ENCODE results near the gene CPVL.

The CPVL gene

DNA sequence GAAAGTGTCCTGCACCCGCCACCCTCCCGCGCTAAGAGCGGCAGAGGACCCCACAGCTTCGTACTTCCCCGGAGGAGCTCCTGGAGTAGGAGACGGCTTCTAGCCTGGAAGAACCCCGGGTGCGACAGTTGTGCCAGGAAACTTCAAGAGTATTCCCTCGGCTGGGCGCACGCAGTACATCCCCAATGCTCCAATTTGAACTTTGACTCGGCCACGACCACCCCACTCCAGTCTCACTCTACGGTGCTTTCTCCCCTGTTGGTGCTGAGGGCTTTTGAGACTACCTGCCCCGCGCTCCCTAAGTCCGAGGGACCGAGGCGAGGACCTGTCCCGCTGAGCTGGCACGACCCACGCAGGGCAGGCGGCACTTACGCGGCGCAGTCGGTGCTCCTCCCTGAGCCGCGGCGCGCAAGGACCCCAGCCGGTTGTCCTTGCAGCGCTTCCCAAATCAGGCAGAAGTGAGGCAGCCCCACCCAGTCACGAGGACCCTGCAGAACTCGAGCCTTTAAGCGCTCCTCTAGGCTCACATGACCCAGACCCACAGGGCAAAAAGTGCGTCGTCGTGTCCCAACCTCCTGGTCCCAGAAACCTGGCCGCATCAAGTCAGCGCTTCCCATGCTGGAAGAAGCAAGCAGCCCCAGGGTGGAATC, at the start of gene CPVL:
Gene CPVL, minus strand, starts transcription at position 481 of the 650 bp plus-strand sequence. CDS start 25,476 bp downstream, outside the sequence.
- no peak for DNase-seq

DNA sequence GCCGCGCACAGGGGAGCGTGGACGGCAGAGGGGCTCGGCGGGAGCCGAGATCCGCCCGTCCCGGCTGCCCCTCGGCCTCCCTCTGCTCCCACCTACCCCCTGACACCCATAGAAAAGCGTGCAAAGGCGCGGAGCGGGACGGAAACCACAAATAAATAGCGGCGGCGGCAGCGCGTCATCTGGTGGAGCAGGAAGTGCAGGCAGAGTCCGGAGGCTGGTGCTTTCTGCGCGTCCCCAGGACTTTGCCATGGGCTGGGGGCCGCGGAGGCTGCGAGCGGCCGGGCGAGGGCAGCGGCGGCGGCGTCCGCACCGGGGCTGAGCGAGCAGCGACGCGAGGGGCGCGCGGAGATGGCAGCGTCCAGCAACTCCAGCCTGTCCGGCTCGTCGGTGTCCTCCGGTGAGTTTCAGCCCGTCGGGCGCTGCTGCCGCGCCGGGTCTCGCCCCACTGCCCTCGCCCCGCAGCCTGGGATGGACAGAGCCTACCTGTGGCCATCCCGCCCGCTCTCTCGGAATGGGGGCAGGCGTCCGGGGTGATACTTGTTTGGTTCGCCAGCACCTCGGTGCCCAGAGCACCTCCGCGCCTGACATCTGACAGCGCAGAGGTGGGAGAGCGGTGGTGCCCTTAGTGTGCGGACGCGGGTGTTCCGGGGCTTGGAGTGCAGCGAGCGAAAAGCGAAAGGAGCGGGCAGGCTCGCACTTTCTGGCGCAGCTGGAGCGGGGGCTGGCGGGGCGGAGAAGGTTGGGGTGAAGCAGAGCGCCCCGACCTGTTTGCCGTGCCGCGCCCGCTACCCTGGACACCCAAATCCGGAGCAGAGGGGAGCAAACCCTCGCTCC, 48.5 kb upstream of the CPVL start, which contains the start of gene CHN2:
Gene CHN2, plus strand, starts transcription at position 182 of the 834 bp plus-strand sequence.
- DNase-seq, result no peak

DNA sequence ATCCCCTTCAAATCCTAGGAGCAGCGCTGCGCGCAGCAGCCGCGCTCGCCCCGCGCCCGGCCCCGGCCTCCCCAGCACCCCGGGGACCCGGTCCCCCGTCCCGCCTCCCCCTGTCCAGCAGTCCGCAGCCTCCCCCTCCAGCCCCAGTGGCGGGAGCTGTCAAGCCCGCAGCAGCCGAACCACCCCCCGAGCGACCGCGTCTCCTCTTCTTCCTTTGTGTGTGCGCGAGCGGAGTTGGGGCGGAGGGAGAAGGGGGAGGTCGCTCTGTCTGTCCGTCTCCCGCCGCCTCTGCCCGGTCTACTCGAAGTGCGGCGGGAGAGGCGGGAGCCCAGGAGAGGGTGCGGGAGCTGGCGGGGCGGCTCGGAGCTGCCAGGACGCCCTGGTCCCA, 47.9 kb upstream of the CPVL start:
- DNase-seq, result no peak

DNA sequence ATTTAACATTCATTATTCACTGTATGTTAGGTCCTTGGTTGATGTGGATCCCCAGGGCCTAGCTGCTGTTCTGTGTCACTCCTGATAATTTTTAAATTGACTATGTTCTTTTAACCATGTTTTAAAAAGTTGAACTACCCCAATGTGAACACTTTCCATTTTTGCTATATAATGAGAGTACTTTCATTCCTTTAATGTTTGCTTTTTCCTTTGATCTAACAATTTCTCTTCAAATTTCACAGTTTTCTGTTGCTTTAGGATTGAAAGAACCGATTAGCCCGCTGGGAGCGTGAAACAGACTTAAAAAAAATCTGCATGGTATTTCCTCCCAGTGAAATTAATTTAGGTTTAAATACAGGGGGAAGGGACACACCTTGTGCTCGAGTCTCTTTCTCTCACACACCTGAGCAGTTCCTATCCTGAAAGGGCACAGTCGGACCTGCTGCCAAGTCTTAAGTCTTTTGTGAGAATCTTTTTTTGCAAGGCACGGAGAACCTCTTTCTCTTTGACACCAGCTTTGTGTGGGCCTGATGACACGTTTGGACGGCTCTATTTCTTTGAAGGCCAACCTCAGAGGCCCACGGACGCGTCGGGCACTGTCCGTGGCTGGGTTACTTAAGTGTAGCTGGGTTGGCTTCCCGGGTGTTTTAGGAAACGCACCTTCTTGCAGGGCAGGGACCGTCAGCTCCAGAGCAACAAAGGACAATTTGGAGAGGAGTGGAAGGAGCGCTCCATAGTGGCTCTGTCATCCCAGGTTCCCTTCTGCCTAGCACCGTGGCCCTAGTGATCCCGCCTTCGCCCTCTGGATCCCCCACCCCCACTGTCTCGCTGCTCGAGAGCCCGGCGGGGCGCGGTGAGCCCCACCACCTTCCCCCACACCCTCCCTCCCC, 47.2 kb upstream of the CPVL start:
- DNase-seq, result no peak

DNA sequence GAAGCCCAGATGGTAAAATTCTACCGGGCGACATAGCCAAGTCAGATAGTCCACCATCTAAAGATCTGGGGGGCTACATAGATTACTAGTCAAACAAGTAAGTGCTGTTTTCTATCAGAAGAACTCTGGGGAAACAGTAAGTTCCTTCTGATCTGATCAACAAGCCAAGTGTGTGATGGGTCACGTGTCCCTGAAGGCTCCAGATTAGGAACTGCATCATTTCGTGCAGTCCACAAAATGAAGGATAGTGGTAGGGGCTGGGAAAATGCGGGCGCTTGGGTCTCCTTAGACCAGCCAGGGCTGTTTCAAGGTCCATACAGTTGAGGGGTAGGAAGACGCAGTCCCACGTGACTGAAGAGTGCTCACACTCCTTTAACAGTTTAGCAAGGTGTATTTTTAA, 46.5 kb upstream of the CPVL start:
- no peak for DNase-seq

DNA sequence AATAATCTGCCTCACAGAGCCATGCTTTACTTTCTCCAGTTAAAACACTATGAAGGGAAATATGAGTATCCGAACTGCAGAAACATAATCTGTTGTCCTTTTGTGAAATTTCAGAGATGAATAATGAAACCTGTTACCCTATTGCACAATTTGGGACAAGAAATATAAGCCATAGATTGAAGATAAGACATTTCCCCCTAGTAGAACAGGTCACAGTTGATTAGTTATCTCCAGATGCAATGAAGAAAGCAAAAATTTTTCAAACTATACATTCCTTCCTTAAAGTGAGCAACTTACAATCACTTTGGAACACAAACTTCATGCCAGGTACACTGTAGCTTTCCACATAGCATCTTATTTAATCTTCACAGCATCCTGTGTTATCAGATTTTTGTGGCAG, 46.0 kb upstream of the CPVL start:
- DNase-seq, result no peak

DNA sequence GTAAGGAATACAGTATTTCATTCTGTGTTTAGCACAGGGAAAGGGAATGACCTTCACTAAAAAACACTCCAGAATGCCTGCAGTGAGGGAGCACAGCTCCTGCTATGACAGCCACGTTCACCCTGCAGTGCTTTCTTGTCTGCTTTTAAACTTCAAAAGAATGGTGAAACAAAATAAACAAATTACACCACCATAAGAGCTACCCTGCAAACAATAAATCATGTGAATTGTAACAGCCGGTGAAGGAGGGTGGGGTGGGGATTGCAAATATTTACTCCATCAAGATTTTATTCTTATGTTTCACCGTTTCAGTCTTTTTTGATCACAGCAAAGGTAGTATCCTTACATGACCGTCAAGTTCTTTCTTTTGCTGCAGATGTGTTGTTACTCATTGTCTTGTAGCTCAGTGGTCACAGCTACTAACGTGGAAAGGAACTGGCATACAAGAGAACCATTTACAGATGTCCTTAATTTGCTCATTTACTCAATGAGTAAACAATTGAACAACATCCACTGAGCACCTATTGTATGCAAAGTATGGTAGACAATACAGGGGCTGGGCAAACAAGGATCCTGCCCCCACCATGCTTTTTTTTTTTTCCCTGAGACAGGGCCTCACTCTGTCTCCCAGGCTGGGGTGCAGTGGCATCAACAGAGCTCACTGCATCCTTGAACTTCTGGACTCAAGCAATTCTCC, 44.2 kb upstream of the CPVL start:
- DNase-seq, result no peak

DNA sequence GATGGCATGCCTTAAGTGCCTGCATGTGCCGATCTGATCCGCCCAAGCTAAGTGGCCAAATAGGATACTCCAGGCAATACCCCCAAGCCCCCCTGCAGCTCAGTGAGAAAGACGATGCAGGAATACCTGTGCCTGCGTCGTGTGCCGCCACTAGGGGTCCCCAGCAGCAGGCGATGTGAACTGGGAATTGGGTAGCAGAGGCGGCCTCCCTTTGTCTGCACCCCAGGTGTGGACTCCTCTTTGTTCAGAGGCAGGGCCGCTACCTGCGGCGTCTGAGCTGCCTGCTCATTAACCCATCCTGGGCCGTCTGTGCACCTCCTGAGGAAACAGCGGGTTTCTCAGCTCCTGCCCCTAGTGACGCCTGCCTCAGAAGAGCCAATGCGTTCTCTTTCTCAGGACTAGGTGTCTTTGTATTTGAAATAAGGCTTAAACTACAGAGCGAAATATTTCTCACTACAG, 43.4 kb upstream of the CPVL start:
- no peak for DNase-seq

DNA sequence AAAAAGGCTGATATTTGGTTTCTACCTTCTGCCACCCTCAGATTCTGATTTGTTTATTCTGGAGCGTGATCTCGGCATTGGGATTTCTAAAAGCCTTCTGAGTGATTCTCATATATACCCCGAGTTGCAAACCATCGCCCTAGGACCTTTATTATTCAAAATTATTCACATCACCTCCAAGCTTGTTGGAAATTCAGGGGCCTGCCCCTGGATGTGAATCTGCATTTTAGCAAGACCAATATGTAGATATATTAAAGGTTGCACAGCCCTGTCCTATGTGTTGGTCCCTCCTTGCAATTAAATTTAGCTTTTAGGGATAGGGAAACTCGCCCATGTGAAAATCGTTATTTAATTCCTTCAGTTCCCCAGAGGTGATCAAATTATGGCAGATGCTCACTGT, 39.3 kb upstream of the CPVL start:
- DNase-seq, result no peak

DNA sequence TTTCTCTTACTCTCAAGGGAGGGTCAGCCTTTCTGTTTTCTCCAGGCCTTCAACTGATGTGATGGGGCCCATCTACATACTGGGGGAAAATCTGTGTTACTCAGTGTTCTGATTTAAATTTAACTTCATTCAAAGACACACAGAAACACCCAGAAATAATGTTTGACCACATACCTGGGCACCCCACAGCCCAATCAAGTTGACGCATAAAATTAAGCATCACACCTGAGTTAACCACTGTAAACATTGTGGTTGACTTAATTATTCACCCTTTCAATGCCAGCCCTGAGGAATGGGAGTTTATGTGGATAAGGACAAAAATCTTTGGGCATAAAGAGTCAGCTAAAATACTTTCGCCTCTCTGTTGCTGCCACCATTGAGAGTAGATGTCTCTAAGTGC, 38.3 kb upstream of the CPVL start:
- no peak for DNase-seq

DNA sequence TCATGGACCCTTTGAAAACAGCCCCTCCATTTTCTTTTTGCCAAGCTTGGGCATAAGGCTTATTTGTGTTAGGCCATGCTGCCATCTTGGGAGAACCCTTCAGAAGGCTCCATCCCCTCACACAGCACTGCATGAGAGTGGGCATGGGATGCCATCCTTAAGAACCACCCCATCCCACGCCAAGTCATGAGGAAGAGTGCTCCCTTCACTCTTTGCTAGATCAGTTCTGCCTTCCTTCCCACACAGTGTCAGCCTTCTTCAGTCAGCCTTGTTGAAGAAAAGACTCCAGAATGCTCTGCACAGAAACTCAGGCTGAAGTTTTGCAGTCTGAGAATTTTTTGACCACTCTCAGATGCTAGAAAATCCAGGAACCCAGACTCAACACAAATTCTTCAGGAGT, 32.8 kb upstream of the CPVL start:
- DNase-seq, result no peak

DNA sequence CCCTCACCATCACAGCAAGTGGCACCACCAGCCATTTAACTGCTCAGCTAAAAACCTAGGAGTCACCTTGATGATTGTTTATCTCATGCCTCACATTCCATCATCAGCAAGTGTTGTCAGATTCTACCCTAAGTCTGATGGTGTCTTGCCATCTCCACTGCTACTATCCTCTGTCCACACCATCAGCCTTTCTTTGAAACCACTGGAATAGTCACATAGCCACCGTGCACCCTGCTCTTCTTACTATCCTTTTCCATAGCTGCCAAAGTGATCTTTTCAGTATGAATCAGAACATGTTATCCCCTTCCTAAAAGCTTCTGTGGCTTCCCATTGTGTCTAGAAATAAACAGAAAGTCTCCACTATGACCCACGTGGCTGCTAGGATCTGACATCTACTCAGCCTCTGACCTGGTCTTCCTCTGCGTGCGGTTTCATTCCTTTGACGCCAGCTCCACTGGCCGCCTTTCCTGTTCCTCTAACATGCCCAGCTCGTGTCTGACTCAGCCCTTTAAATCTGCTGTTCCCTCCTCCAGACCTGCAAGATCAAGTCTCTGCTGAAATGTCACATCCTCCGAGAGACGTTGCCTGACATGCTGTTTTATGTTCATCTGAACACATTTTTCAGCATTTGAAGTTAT, 31.7 kb upstream of the CPVL start:
- no peak for DNase-seq

DNA sequence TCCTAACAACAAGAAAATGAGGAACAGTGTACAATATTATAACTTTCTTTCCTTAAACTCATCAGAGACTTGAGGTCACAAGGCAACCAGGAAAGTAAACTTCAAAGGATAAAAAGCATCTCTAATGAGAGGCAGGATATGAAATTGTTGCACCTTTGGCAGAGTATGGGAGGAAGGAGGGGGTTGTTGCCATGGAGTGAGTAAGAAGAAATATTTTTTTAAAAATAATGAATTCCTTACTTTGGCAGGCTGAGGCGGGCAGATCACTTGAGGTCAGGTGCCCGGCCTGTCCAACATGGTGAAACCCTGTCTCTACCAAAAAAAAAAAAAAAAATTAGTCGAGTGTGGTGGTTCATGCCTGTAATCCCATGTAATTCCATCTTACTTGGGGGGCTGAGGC, 27.1 kb upstream of the CPVL start:
- no peak for DNase-seq

DNA sequence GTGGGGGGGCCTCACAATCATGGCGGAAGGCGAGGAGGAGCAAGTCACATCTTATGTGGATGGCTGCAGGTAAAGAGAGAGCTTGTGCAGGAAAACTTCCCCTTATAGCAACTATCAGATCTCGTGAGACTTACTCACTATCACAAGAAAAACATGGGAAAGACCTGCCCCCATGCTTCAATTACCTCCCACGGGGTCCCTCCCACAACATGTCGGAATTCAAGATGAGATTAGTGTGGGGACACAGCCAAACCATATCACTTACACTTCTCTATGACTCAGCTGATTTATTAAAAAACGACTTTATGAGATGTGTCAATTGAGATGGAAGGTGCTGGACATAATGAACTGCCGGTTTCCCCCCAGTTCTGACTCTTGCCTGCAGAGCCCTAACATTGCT, 24.4 kb upstream of the CPVL start:
- DNase-seq, result no peak

DNA sequence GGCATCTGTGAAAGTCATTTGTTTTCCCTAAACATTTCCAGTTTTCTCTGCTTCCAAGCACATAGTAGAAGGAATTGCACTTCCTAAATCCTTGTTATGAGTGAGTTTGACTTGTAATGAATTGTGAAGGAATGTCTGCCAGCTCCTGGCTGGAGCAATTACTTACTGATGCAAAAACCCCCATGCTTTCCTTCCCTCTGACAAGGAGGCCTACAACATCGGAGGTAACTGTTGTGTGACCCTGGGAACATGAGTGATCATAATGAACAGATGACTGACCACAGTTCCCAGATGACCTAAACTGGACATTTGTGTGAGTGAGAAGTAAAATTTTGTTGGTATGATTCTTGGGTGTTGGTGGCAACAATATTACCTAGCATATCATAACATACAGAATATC, 21.4 kb upstream of the CPVL start:
- DNase-seq, result no peak

DNA sequence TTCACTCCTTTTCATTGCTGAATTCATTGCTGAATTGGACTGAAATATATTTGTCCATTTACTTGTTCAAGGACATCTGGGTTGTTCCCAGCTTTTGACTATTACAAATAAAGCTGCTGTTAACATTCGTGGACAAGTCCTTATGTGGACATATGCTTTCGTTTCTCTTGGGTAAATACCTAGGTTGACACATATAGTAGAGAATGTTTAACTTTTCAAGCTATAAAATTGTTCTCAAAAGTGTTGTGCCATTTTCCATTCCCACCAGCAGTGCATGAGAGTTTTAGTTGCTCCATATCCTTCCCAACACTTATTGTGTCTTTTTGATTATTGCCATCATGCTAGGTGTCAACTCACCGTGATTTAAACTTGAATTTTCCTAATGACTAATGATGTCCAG, 17.5 kb upstream of the CPVL start:
- DNase-seq, result no peak

DNA sequence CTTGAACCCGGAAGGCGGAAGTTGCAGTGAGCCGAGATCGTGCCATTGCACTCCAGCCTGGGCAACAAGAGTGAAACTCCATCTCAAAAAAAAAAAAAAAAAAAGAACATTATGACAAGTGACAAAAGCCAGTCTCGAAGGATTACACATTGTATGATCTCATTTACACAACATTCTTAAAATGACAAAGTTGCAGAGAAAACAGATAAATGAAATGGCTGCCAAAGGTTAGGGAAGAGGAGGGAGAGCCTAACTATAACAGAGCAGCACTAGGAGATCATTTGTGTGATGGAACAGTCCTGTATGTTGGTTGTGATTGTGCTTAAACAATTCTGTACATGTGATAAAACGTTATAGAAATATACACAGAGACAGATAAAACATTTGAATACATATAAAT, 16.2 kb upstream of the CPVL start:
- no peak for DNase-seq

DNA sequence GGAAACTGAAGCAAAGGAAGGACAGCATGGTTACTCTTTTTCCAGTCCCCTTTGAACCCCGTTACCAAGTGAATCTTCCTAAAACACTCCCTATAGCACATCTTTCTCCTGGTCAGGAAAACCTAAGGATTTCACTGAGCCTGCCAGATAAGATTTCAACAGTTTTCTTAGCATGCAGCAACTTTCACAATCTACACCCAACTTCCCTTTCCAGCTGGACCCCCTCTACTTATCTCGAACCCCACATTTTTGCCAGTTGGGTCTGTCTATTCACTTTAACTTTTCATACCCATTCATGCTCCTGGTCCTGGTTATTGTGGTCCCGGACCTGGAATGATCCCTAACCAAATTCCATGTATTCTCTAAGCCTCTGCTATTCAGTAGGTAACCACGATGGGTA, 14.9 kb upstream of the CPVL start:
- DNase-seq, result no peak

DNA sequence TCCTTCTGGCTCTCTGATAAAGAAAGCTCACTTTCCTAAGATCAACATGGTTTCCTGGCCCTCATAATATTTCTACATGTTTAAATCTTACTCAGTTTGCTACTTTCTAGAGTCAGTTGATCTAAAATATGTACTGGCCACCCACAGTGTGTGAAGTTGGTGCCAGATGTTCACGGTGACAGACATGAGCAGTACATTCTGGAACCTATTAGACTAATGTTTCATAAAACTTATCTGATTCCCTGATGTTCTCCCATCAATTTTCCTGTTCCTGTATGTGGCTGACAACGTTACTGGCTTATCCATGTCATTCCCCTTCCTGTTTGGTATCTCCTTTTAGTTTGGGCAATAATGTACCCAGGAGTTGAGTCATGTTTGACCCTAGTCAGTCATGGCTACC, 13.7 kb upstream of the CPVL start:
- no peak for DNase-seq

DNA sequence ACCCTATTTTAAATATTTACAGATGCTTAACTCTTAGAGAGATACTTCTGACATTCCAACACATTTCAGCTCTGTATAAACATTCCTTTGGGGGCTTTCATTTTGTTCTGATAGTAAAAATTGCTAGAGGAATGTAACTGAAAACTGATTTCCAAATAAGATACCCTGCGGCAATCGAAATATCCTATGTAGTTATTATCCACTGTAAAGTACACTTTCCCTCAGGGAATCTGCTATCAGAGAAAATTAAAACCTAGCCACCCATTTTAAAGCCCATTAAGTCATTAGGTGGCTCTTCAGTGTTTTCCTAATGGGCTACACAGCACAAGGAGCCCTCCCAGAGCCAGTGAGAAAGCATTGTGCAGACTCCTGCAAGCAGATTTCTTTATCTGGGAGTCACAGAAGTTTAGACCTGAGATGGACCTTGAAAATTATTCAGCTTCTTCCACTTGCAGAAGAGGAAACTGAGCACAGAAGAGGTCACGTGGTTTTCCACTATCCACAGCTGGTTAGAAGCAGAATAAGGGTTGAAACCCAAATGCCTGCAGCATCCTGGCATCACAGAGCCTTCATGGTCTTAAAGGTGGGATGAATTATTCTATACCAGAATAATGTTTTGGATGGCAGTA, 12.6 kb upstream of the CPVL start:
- no peak for DNase-seq

DNA sequence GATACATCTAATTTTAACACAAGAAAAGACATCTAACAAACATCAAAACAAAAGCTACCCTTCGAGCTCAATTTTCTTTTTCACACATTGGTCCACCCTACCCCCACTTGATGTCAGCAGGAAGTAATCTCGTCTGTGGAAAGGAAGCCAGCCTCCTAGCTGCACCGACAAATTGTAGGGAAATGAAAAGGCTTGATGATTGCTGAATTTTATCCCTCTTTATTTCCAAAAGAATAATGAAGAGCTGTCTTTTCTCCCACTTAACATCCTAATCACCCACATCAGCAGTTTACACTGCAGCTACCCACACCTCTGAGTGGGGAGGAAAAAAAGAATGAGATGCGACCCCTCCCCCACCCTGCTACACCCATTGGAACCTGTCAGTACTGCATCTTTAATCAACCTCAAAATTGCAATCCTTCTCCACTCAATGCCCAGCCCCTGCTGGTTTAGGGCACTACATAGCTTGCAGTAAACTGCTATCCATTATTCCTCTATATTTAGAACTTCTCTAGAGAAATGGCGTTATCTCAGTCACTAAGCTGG, 10.6 kb upstream of the CPVL start:
- DNase-seq, result no peak

DNA sequence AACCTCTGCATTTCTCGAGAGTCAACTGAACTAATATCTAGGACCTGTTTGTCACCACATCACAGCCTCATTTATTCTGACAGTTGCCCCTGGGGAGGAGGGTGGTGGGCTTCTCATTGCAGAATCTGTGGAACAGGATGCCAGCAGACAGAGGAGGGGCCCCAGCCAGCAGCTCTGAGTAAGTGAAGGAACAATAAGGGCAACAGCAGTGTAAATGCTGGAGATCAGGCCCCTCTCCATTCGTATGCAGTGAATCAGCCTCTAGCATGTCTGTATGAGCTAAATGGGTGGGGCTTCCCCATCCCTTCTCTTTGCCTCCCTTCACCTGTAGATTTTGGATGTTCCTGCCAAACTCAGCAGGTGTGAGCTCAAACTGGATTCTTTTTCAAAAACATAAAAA, 7.7 kb upstream of the CPVL start:
- DNase-seq, result no peak
